Kidney (tissue), 14 donors: ENCODE results near the gene CCDC92B. TPM values are rescaled to one million over a fixed set of nuclear protein-coding genes. Genes with fewer than 3 reads are reported as not detected.

Source experiments
- DNase-seq, 5 donors: peaks; one replicate each; pipeline ENCODE4 v3.0.0-alpha.2; 2013 to 2020
- FAIRE-seq: peaks from 2 replicates; lab custom pipeline; 2012; peaks lifted over from hg19 to GRCh38; lab: Jason Lieb, UNC
- H3K27ac ChIP-seq, 2 donors: one replicate each; pipeline ENCODE4 v1.7.0; 2013; ENCODE audit warnings: low read depth in 2 of 2, low read length in 2 of 2, inconsistent platforms in 1 of 2
- H3K27me3 ChIP-seq: one replicate; pipeline ENCODE4 v1.7.1; 2013; ENCODE audit warnings: low read length, inconsistent platforms; ENCODE audit not compliant: control insufficient read depth, insufficient read depth
- H3K36me3 ChIP-seq, 3 donors: one replicate each; pipeline versions ENCODE4 v1.7.0 to v1.7.1; 2013; ENCODE audit warnings: low read length in 3 of 3, control low read depth in 1 of 3, inconsistent platforms in 1 of 3; ENCODE audit not compliant: insufficient read depth in 3 of 3, control insufficient read depth in 2 of 3
- H3K4me1 ChIP-seq, 3 donors: one replicate each; pipeline versions ENCODE4 v1.7.0 to v1.7.1; 2013; ENCODE audit warnings: low read length in 3 of 3, inconsistent platforms in 1 of 3, low read depth in 1 of 3; ENCODE audit not compliant: control insufficient read depth in 2 of 3, insufficient read depth in 2 of 3
- H3K4me3 ChIP-seq, 3 donors: one replicate each; pipeline versions ENCODE4 v1.7.0 to v1.8.1; 2013; ENCODE audit warnings: low read length in 3 of 3, control low read depth in 1 of 3, inconsistent platforms in 1 of 3
- H3K9ac ChIP-seq, 3 donors: one replicate each; pipeline versions ENCODE4 v1.7.0 to v1.7.1; 2013; ENCODE audit warnings: low read length in 3 of 3, control low read depth in 1 of 3, inconsistent platforms in 1 of 3
- H3K9me3 ChIP-seq, 3 donors: one replicate each; pipeline versions ENCODE4 v1.7.0 to v1.7.1; 2013; ENCODE audit warnings: low read length in 3 of 3, control low read depth in 1 of 3, inconsistent platforms in 1 of 3; ENCODE audit not compliant: control insufficient read depth in 2 of 3, insufficient read depth in 1 of 3
- intact Hi-C: fragments of 100-400 bp; cut with DNase I; formaldehyde crosslinking; loops from one replicate; pipeline ENCODE4 v1.11.1; 2022
- polyA plus RNA-seq: library from polyadenylated mRNA; stranded (reverse); fragments of 350-450 nt; fragmentation: Illumina TruSeq; extraction: RNeasy Lipid Tissue Mini Kit (QIAGEN cat#74804); gene quantifications from one replicate; pipeline ENCODE4 v1.2.3, GENCODE V29; 2014; ENCODE audit warnings: low read depth, low replicate concordance; ENCODE audit not compliant: insufficient read depth
- total RNA-seq: library from RNA; stranded (reverse); fragmentation: NEBNext Ultra II Directional; extraction: Animal tissue kit (Norgen Biotek cat#: 25700); gene quantifications from one replicate; pipeline ENCODE4 v1.2.1, GENCODE V29; 2021
- TF ChIP-seq, protein P1 (sequence below): IDR thresholded peaks from 3 replicates; pipeline ENCODE4 v1.5.1; 2012; ENCODE audit warnings: mild to moderate bottlenecking, moderate library complexity, borderline replicate concordance; ENCODE audit not compliant: insufficient read depth; ENCODE audit errors: extremely low read depth
- donor health status: control.
- donor health status: control.
- donor health status: control.
- donor health status: control.
- donor health status: control.
- donor health status: DM: yes; HTN: yes; CAD: no.
- donor health status: Normal renal cell carcinoma (clear cell type).

Gene CCDC92B
- total and polyA plus RNA-seq, 2 donors from 2014 or later, result 0.11 to 1.0 TPM

DNA sequence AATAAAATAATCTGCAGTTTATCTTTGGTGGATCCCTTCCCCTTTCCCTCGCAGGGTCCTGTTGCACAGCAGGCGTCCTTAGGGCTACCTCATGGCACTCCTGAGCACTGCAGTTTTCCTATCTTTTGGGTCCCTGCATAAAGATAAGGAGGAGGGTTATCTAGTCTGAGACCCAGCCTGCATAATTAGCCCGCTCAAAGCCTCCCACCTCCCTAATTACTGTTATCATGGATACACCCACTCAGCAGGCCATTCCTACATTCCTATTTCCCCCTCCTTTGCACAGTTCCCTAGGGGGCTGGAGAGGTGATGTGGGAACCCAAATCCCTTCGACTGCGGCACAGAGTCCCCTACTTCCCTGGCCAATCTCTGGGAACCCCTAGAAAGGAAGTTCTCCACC lies 32.8 kb downstream of the CCDC92B start:
- no peaks in the 10 kb centered on the region for H3K9me3 ChIP-seq
- FAIRE-seq (no peak), DNase-seq (no peak)
- intact Hi-C loops, result no loop called here
- TF ChIP-seq, protein P1, sequence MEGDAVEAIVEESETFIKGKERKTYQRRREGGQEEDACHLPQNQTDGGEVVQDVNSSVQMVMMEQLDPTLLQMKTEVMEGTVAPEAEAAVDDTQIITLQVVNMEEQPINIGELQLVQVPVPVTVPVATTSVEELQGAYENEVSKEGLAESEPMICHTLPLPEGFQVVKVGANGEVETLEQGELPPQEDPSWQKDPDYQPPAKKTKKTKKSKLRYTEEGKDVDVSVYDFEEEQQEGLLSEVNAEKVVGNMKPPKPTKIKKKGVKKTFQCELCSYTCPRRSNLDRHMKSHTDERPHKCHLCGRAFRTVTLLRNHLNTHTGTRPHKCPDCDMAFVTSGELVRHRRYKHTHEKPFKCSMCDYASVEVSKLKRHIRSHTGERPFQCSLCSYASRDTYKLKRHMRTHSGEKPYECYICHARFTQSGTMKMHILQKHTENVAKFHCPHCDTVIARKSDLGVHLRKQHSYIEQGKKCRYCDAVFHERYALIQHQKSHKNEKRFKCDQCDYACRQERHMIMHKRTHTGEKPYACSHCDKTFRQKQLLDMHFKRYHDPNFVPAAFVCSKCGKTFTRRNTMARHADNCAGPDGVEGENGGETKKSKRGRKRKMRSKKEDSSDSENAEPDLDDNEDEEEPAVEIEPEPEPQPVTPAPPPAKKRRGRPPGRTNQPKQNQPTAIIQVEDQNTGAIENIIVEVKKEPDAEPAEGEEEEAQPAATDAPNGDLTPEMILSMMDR, result no peak
- no peaks in the 10 kb centered on the region for H3K27me3 ChIP-seq
- H3K36me3 ChIP-seq, result no peaks in the 10 kb centered on the region
- H3K9ac ChIP-seq, result no peak overlapping the region
- H3K27ac ChIP-seq, result no peak overlapping the region
- H3K4me1 ChIP-seq, result peaks cover 0 to 12% (median 9%) of the 10 kb centered on the region in 3 donors
- no peak overlapping the region for H3K4me3 ChIP-seq

DNA sequence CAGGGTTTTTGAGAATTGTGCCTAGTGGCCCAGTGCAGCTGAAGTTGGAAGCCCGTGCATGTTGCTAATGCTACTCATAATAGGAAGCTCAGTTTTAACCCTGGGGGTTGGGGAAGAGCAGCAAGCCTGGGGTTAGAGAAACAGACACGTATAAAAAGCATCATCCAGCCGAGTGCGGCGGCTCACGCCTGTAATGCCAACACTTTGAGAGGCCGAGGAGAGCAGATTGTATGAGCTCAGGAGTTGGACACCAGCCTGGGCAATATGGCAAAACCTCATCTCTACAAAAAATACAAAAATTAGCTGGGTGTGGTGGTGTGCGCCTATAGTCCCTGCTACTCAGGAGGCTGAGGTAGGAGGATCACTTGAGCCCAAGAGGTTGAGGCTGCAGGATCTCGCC lies 35.6 kb downstream of the CCDC92B start:
- FAIRE-seq, result no peak
- TF ChIP-seq, protein P1, result no peak

DNA sequence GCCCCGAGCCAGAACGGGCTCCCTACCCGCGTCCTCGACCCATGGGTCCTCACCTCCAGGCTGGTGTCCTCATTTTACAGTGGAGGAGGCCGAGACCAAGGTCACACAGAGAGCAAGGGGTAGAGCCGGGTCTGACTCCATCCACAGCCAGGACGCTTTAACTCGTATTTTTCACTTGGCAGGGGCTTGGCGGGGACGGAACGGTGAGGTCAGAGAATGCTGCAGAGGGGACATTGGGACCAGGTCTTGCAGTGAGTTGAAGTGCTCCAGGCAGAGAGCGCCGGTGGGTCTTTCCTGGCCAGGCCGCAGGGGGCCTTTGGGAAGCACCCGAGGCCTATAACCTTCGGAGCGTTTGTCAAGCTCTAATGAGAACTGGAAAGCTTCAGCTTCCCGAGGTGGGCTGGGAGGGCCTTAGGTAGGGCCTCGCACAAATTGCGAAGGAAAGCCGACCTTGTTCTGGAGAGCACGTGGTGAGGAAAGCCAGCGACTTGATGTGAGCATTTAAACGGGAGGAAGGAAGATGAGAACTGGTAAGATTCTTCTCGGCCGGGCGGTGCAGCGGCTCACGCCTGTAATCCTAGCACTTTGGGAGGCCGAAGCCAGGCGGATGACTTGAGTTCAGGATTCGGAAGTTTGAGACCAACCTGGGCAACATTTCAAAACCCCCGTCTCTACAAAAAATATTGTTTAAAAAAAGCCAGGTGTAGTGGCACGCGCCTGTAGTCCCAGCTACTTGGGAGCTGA lies 37.0 kb downstream of the CCDC92B start:
- TF ChIP-seq, protein P1, result no peak
- peak overlapping the region; percentile 78 to 91 (median 86) for H3K4me3 ChIP-seq
- H3K27me3 ChIP-seq, result no peaks in the 10 kb centered on the region
- DNase-seq (peak in 2 of 5 donors; percentile 43 to 77), FAIRE-seq (no peak)
- intact Hi-C loops, result no loop called here
- H3K9ac ChIP-seq, result peak overlapping the region; percentile 66 to 93 (median 90)
- H3K27ac ChIP-seq, result peak overlapping the region; percentile 94
- no peaks in the 10 kb centered on the region for H3K36me3 ChIP-seq
- peaks cover 0 to 43% (median 19%) of the 10 kb centered on the region in 3 donors for H3K4me1 ChIP-seq
- H3K9me3 ChIP-seq, result no peaks in the 10 kb centered on the region

More for the DNA sequence above, 35.6 kb downstream of the CCDC92B start:
- intact Hi-C loops, result no loop called here
- Histone ChIP-seq H3K36me3 (no peaks in the 10 kb centered on the region), H3K9me3 (no peaks in the 10 kb centered on the region), H3K4me1 (peaks cover 0 to 29% (median 13%) of the 10 kb centered on the region in 3 donors), H3K9ac (no peak overlapping the region), H3K27ac (no peak overlapping the region), H3K27me3 (no peaks in the 10 kb centered on the region), H3K4me3 (no peak overlapping the region)
- DNase-seq, result no peak
